Breast epithelium (tissue), 3 donors: ENCODE data around the gene RAI1.

Experiments
- CTCF ChIP-seq, 3 donors: fragments of 450-650 bp; IDR thresholded peaks; one replicate each; pipeline ENCODE4 v1.5.1; 2016 to 2017; ENCODE audit warnings: antibody characterized with exemption in 3 of 3, mild to moderate bottlenecking in 3 of 3, moderate library complexity in 3 of 3
- POLR2A ChIP-seq: fragments of 450-650 bp; IDR thresholded peaks from one replicate; pipeline ENCODE4 v1.6.1; 2016; ENCODE audit warnings: antibody characterized with exemption, mild to moderate bottlenecking, moderate library complexity
- POLR2AphosphoS5 ChIP-seq, 3 donors: sonication (generic); formaldehyde crosslinking; IDR thresholded peaks; one replicate each; pipeline ENCODE4 v1.6.1; 2017; ENCODE audit warnings: antibody characterized with exemption in 3 of 3

GRCh38 chr17:17820046-17820445 is 138.8 kb downstream of the RAI1 start:
- TF ChIP-seq POLR2AphosphoS5 (IDR thresholded peaks at IDR 0.05) (no peak), POLR2A (no peak), CTCF (IDR thresholded peaks at IDR 0.05) (no peak)
